Tibial nerve (tissue), 4 donors: Measurements from ENCODE around the gene ASTN2.

ENCODE experiments used
- EP300 ChIP-seq, 2 donors: sonication (generic); formaldehyde crosslinking; IDR thresholded peaks; one replicate each; pipeline ENCODE4 v1.6.1; 2017; ENCODE audit warnings: antibody characterized with exemption in 2 of 2, mild to moderate bottlenecking in 1 of 2
- POLR2A ChIP-seq, 2 donors: fragments of 450-650 bp; IDR thresholded peaks; one replicate each; pipeline ENCODE4 v1.6.1; 2017; ENCODE audit warnings: antibody characterized with exemption in 2 of 2, mild to moderate bottlenecking in 2 of 2, moderate library complexity in 2 of 2
- TF ChIP-seq, protein P1 (sequence below), 5 experiments: fragments of 200-600 bp in 3 of 5; fragments of 450-650 bp in 2 of 5; sonication (generic) in 3 of 5; IDR thresholded peaks; one replicate each; pipeline ENCODE4 v1.5.1; 2016 to 2019; ENCODE audit warnings: antibody characterized with exemption in 5 of 5, mild to moderate bottlenecking in 3 of 5, moderate library complexity in 2 of 5

DNA sequence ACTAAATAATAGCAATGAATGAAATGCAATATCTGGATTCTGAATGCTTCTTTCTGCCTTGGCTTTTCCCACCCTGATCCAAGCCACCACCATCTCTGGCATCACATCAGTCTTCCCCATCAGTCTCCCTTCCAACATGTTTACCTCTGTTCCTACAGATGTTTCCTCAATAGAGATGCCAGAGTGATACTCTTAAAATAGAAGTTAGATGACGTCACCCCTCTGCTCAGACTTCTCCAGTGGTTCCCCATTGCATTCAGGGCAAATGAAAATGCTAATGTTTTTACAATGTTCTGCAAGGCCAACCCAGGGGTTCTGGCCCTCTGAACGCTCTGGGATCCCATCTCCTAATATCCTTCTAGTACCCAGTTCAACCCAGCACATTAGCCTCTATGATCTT, 422.0 kb downstream of the ASTN2 start:
- TF ChIP-seq POLR2A (IDR thresholded peaks at IDR 0.05) (no peak), EP300 (IDR thresholded peaks at IDR 0.05) (no peak)
- TF ChIP-seq, protein P1, sequence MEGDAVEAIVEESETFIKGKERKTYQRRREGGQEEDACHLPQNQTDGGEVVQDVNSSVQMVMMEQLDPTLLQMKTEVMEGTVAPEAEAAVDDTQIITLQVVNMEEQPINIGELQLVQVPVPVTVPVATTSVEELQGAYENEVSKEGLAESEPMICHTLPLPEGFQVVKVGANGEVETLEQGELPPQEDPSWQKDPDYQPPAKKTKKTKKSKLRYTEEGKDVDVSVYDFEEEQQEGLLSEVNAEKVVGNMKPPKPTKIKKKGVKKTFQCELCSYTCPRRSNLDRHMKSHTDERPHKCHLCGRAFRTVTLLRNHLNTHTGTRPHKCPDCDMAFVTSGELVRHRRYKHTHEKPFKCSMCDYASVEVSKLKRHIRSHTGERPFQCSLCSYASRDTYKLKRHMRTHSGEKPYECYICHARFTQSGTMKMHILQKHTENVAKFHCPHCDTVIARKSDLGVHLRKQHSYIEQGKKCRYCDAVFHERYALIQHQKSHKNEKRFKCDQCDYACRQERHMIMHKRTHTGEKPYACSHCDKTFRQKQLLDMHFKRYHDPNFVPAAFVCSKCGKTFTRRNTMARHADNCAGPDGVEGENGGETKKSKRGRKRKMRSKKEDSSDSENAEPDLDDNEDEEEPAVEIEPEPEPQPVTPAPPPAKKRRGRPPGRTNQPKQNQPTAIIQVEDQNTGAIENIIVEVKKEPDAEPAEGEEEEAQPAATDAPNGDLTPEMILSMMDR (IDR thresholded peaks at IDR 0.05): no peak
